ENCODE measurements around the gene PLCH1. TPM values are rescaled to one million over a fixed set of nuclear protein-coding genes. Genes with fewer than 3 reads are reported as not detected.

The PLCH1 gene
- total RNA-seq, 1 experiment from 2014 or later = 0.34 TPM

GRCh38 chr3:155356594-155357370, 388.1 kb downstream of the PLCH1 start:
- H3K79me2 ChIP-seq (ENCODE audit: low read length) = no peaks in the 10 kb centered on the region
- no peaks in the 10 kb centered on the region for H3K27me3 ChIP-seq (ENCODE audit: low read length)
- no peak overlapping the region for H2AFZ ChIP-seq (ENCODE audit: low read length)

GRCh38 chr3:155354658-155355057, 390.2 kb downstream of the PLCH1 start:
- no peaks in the 10 kb centered on the region for H3K27me3 ChIP-seq (ENCODE audit: low read length)
- H4K20me1 ChIP-seq (ENCODE audit: insufficient read depth, low read depth, low read length) = no peaks in the 10 kb centered on the region
- no peaks in the 10 kb centered on the region for H3K9me2 ChIP-seq (replicated peaks; ENCODE audit: insufficient read depth, low read length)
- no peak for DNase-seq
- no peak overlapping the region for H3K9ac ChIP-seq (ENCODE audit: low read length)
- no peaks in the 10 kb centered on the region for H3K36me3 ChIP-seq (ENCODE audit: insufficient read depth, low read length)
- no peak overlapping the region for H2AFZ ChIP-seq (ENCODE audit: low read length)
- no peaks in the 10 kb centered on the region for H3K9me3 ChIP-seq (ENCODE audit: low read length)
- no peak overlapping the region for H3K4me2 ChIP-seq (ENCODE audit: low read depth, low read length, poor library complexity, severe bottlenecking)
- H3K79me2 ChIP-seq (ENCODE audit: low read length) = no peaks in the 10 kb centered on the region
- no peak overlapping the region for H3K27ac ChIP-seq (ENCODE audit: low read length)
- no peak overlapping the region for H3K4me3 ChIP-seq (ENCODE audit: low read length)
- no peaks in the 10 kb centered on the region for H3K4me1 ChIP-seq (ENCODE audit: low read length)

More at GRCh38 chr3:155356594-155357370, 388.1 kb downstream of the PLCH1 start:
- peak; percentile 55 for DNase-seq
- Histone ChIP-seq H3K9me3 (ENCODE audit: low read length) (no peaks in the 10 kb centered on the region), H3K4me3 (ENCODE audit: low read length) (no peak overlapping the region), H3K4me1 (ENCODE audit: low read length) (no peaks in the 10 kb centered on the region), H3K36me3 (ENCODE audit: insufficient read depth, low read length) (no peaks in the 10 kb centered on the region), H3K27ac (ENCODE audit: low read length) (no peak overlapping the region), H3K9ac (ENCODE audit: low read length) (no peak overlapping the region), H3K9me2 (replicated peaks; ENCODE audit: insufficient read depth, low read length) (no peaks in the 10 kb centered on the region), H3K4me2 (ENCODE audit: low read depth, low read length, poor library complexity, severe bottlenecking) (no peak overlapping the region), H4K20me1 (ENCODE audit: insufficient read depth, low read depth, low read length) (no peaks in the 10 kb centered on the region)

GRCh38 chr3:155352900-155353490, 391.9 kb downstream of the PLCH1 start:
- peak; percentile 76 for DNase-seq
- Histone ChIP-seq H3K4me2 (ENCODE audit: low read depth, low read length, poor library complexity, severe bottlenecking) (no peak overlapping the region), H3K27ac (ENCODE audit: low read length) (no peak overlapping the region), H3K9me2 (replicated peaks; ENCODE audit: insufficient read depth, low read length) (no peaks in the 10 kb centered on the region), H3K27me3 (ENCODE audit: low read length) (no peaks in the 10 kb centered on the region), H3K79me2 (ENCODE audit: low read length) (no peaks in the 10 kb centered on the region), H4K20me1 (ENCODE audit: insufficient read depth, low read depth, low read length) (no peaks in the 10 kb centered on the region), H3K4me3 (ENCODE audit: low read length) (no peak overlapping the region), H3K9ac (ENCODE audit: low read length) (no peak overlapping the region), H3K4me1 (ENCODE audit: low read length) (no peaks in the 10 kb centered on the region), H3K36me3 (ENCODE audit: insufficient read depth, low read length) (no peaks in the 10 kb centered on the region), H3K9me3 (ENCODE audit: low read length) (no peaks in the 10 kb centered on the region), H2AFZ (ENCODE audit: low read length) (no peak overlapping the region)

GRCh38 chr3:155350571-155350970, 394.3 kb downstream of the PLCH1 start:
- Histone ChIP-seq H3K36me3 (ENCODE audit: insufficient read depth, low read length) (no peaks in the 10 kb centered on the region), H3K27me3 (ENCODE audit: low read length) (no peaks in the 10 kb centered on the region), H3K4me2 (ENCODE audit: low read depth, low read length, poor library complexity, severe bottlenecking) (no peak overlapping the region), H3K9ac (ENCODE audit: low read length) (no peak overlapping the region), H4K20me1 (ENCODE audit: insufficient read depth, low read depth, low read length) (0 out of 2 replicates have a peak, but pooled peaks cover 4% of the 10 kb centered on the region), H3K4me3 (ENCODE audit: low read length) (no peak overlapping the region), H2AFZ (ENCODE audit: low read length) (no peak overlapping the region), H3K4me1 (ENCODE audit: low read length) (no peaks in the 10 kb centered on the region), H3K9me2 (replicated peaks; ENCODE audit: insufficient read depth, low read length) (no peaks in the 10 kb centered on the region), H3K27ac (ENCODE audit: low read length) (no peak overlapping the region), H3K79me2 (ENCODE audit: low read length) (no peaks in the 10 kb centered on the region), H3K9me3 (ENCODE audit: low read length) (no peaks in the 10 kb centered on the region)
- DNase-seq = no peak

- Histone ChIP-seq H2AFZ (ENCODE audit: low read length) (no peak overlapping the region), H3K4me3 (ENCODE audit: low read length) (no peak overlapping the region)
These were observed 397.0 kb downstream of the PLCH1 start for GRCh38 chr3:155347901-155348300.

GRCh38 chr3:155342344-155342743, 402.5 kb downstream of the PLCH1 start:
- no peaks in the 10 kb centered on the region for H3K36me3 ChIP-seq (ENCODE audit: insufficient read depth, low read length)
- no peak overlapping the region for H3K9ac ChIP-seq (ENCODE audit: low read length)
- no peak for DNase-seq
- H3K9me2 ChIP-seq (replicated peaks; ENCODE audit: insufficient read depth, low read length) = no peaks in the 10 kb centered on the region
- H3K4me2 ChIP-seq (ENCODE audit: low read depth, low read length, poor library complexity, severe bottlenecking) = no peak overlapping the region
- H3K79me2 ChIP-seq (ENCODE audit: low read length) = no peaks in the 10 kb centered on the region
- no peaks in the 10 kb centered on the region for H4K20me1 ChIP-seq (ENCODE audit: insufficient read depth, low read depth, low read length)
- no peaks in the 10 kb centered on the region for H3K27me3 ChIP-seq (ENCODE audit: low read length)
- no peak overlapping the region for H2AFZ ChIP-seq (ENCODE audit: low read length)
- H3K4me3 ChIP-seq (ENCODE audit: low read length) = no peak overlapping the region
- no peaks in the 10 kb centered on the region for H3K9me3 ChIP-seq (ENCODE audit: low read length)
- H3K4me1 ChIP-seq (ENCODE audit: low read length) = no peaks in the 10 kb centered on the region
- no peak overlapping the region for H3K27ac ChIP-seq (ENCODE audit: low read length)

More at GRCh38 chr3:155347901-155348300, 397.0 kb downstream of the PLCH1 start:
- Histone ChIP-seq H3K27ac (ENCODE audit: low read length) (no peak overlapping the region), H3K36me3 (ENCODE audit: insufficient read depth, low read length) (no peaks in the 10 kb centered on the region), H4K20me1 (ENCODE audit: insufficient read depth, low read depth, low read length) (0 out of 2 replicates have a peak, but pooled peaks cover 4% of the 10 kb centered on the region), H3K9me2 (replicated peaks; ENCODE audit: insufficient read depth, low read length) (no peaks in the 10 kb centered on the region), H3K27me3 (ENCODE audit: low read length) (no peaks in the 10 kb centered on the region), H3K79me2 (ENCODE audit: low read length) (no peaks in the 10 kb centered on the region), H3K4me2 (ENCODE audit: low read depth, low read length, poor library complexity, severe bottlenecking) (no peak overlapping the region), H3K9me3 (ENCODE audit: low read length) (no peaks in the 10 kb centered on the region), H3K9ac (ENCODE audit: low read length) (no peak overlapping the region), H3K4me1 (ENCODE audit: low read length) (no peaks in the 10 kb centered on the region)
- no peak for DNase-seq

- H3K9me2 ChIP-seq (replicated peaks; ENCODE audit: insufficient read depth, low read length) = no peaks in the 10 kb centered on the region
- H3K36me3 ChIP-seq (ENCODE audit: insufficient read depth, low read length) = no peaks in the 10 kb centered on the region
- H3K4me3 ChIP-seq (ENCODE audit: low read length) = no peak overlapping the region
- no peaks in the 10 kb centered on the region for H4K20me1 ChIP-seq (ENCODE audit: insufficient read depth, low read depth, low read length)
- no peak for DNase-seq
- no peaks in the 10 kb centered on the region for H3K27me3 ChIP-seq (ENCODE audit: low read length)
- H3K27ac ChIP-seq (ENCODE audit: low read length) = no peak overlapping the region
- H3K4me2 ChIP-seq (ENCODE audit: low read depth, low read length, poor library complexity, severe bottlenecking) = no peak overlapping the region
- peaks cover 18% of the 10 kb centered on the region for H3K4me1 ChIP-seq (ENCODE audit: low read length)
- H3K9me3 ChIP-seq (ENCODE audit: low read length) = no peaks in the 10 kb centered on the region
- H3K79me2 ChIP-seq (ENCODE audit: low read length) = no peaks in the 10 kb centered on the region
- H2AFZ ChIP-seq (ENCODE audit: low read length) = no peak overlapping the region
- no peak overlapping the region for H3K9ac ChIP-seq (ENCODE audit: low read length)
These were observed 405.8 kb downstream of the PLCH1 start for GRCh38 chr3:155339052-155339451.

GRCh38 chr3:155335724-155336354, 409.0 kb downstream of the PLCH1 start:
- no peak overlapping the region for H2AFZ ChIP-seq (ENCODE audit: low read length)
- DNase-seq = peak; percentile 43
- no peak overlapping the region for H3K9ac ChIP-seq (ENCODE audit: low read length)
- H3K4me3 ChIP-seq (ENCODE audit: low read length) = no peak overlapping the region
- no peak overlapping the region for H3K27ac ChIP-seq (ENCODE audit: low read length)
- no peaks in the 10 kb centered on the region for H3K36me3 ChIP-seq (ENCODE audit: insufficient read depth, low read length)
- peak overlapping the region; percentile 12 for H3K4me2 ChIP-seq (ENCODE audit: low read depth, low read length, poor library complexity, severe bottlenecking)
- H3K27me3 ChIP-seq (ENCODE audit: low read length) = no peaks in the 10 kb centered on the region
- no peaks in the 10 kb centered on the region for H3K9me3 ChIP-seq (ENCODE audit: low read length)
- H3K4me1 ChIP-seq (ENCODE audit: low read length) = peaks cover 18% of the 10 kb centered on the region
- no peaks in the 10 kb centered on the region for H3K79me2 ChIP-seq (ENCODE audit: low read length)
- no peaks in the 10 kb centered on the region for H4K20me1 ChIP-seq (ENCODE audit: insufficient read depth, low read depth, low read length)
- no peaks in the 10 kb centered on the region for H3K9me2 ChIP-seq (replicated peaks; ENCODE audit: insufficient read depth, low read length)

Data from Karpas-422 (cell line).